HG02970 (cell line): ENCODE data around the gene CTPS2.
"Not testable (repeated sequence)": the region's sequence is repeated elsewhere in the genome, so short reads cannot be mapped to it uniquely, and the experiment has no call there.

Experiments used
- ATAC-seq: cut with Tn5 transposase; IDR thresholded peaks from one replicate; pipeline ENCODE4 v1.9.1; 2021; ENCODE audit warnings: mild to moderate bottlenecking, moderate library complexity, moderate number of reproducible peaks; ENCODE audit not compliant: unreplicated experiment, low FRiP score

The CTPS2 gene

GRCh38 chrX:16716451-16716850 lies 4.0 kb upstream of the CTPS2 start:
- ATAC-seq, result not testable (repeated sequence)

DNA sequence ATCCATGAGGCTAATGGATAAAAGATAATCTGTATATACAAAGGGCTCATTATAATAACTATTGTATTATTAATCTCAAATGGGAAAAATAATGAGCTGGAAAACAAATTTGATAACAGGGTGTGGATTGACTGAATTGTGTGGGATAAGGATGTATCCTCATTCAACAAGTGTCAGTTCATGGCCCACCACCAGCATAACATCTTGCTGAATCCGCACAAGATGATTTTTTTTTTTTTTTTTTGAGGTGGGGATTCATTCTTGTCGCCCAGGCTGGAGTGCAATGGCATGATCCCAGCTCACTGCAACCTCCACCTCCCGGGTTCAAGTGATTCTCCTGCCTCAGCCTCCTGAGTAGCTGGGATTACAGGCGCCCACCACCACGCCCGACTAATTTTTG lies 3.2 kb upstream of the CTPS2 start:
- ATAC-seq, result not testable (repeated sequence)

DNA sequence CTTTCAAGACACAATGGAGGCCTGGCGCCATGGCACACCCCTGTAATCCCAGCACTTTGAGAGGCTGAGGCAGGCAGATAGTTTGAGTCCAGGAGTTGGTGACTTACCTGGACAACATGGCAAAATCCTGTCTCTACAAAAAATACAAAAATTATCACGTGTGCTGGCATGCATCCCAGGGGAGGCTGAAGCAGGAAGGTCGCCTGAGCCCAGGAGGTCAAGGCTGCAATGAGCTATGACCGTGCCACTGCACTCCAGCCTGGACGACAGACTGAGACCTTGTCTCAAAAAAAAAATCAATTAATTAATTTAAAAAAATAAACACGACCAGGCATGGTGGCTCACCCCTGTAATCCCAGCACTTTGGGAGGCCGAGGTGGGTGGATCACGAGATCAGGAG lies 2.0 kb upstream of the CTPS2 start:
- ATAC-seq, result no peak

GRCh38 chrX:16711893-16712547 lies 449 bp downstream of the CTPS2 start:
- peak; percentile 30 for ATAC-seq

- ATAC-seq, result no peak
Measured at GRCh38 chrX:16711219-16711811, 1.2 kb downstream of the CTPS2 start.

DNA sequence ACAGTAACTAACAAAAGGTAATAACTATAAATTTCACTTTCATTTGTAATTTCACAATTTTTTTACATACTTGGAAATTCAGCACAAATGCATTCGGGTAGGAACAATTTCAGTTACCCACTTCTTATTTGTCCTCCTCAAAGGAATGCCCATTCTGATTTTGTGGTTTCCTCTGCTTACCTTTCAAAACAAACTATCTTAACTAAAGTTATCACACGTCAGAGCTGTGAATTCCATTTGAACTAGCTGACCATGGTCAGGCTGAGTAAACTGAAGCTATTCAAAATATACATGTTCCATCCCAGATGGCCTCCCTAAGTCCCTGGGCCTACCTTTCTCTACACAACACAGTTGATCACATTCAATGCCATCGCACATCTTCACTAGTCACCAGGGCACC lies 4.5 kb downstream of the CTPS2 start:
- ATAC-seq, result no peak

DNA sequence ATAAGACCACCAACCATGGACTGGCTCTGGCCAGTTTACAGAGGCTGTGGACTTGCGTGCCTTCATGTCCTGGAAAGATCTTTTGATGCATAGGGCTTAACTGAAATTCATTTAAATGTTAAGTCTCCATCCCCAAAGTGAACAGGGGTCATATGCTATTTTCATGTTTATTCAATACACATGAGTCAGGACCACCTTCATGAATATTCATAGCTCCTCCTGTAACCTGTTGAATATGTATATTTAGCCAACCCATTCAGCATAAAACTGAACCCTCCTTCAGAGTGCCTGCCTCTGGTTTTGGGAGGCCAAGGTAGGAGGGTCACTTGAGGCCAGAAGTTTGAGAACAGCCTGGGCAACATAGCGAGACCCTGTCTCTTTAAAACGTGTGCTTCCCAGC lies 7.1 kb downstream of the CTPS2 start:
- ATAC-seq, result no peak

GRCh38 chrX:16702700-16703599 lies 9.5 kb downstream of the CTPS2 start:
- no peak for ATAC-seq

DNA sequence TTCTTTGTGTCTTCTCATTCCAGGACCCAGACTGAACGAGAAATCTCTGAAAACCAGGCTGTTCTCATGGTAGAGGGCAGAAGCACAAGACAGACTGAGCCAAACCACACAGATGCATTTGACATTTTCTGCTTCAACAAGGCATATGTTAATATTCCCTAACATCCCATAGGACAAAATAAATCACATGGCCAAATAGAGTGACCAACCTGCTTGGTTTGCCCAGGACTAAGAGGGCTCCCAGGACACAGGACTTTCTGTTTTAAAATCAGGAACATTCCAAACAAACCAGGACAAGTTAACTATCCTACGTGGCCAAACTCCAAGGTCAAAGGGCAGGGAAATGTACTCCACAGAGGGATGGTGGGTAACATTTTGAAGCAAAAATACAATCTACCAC lies 11.7 kb downstream of the CTPS2 start:
- no peak for ATAC-seq

- no peak for ATAC-seq
Measured at GRCh38 chrX:16699389-16699788, 13.1 kb downstream of the CTPS2 start.

GRCh38 chrX:16696956-16697355 lies 15.5 kb downstream of the CTPS2 start:
- ATAC-seq, result no peak

DNA sequence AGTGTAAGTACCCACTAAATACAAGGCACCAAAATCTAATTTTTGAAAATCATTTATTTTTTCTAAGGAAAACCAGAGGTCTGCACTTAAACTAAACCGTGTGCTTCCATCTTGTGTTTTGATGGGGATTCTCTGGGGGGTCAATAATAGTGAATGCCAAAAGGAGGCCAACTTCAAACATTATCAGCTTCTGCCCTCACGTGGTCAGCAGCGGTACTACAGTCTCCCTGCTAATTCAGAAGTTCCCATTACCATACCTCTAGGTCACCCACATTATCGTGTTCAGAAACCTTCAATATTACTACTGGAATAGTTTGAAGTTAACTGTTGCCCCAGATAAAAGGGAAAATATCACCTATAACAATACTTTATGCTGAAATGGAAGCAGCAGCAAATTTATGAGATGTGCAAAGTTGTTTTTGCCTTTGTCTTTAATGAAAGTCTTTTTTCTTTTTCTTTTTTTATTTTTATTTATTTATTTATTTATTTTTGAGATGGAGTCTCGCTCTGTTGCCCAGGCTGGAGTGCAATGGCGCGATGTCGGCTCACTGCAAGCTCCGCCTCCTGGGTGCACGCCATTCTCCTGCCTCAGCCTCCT lies 17.3 kb downstream of the CTPS2 start:
- peak; percentile 74 for ATAC-seq

DNA sequence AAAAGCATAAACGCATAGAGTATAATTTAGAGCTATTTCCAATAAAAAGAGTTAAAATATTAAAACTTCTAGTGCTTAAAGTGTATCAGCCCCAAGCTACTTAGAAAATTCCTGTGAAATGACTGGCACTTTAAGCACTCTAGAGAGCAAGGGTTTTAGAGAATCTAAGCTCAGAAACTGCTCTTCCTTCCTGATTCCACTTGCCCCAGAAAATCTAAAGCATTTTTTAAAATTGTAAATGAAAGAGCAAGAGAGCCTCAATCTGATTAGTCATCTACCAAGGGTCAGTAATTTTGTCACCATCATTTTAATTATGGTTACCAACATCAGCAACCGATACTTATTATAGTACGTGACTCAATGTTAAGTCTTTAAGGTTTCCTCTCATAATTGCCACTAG lies 25.0 kb downstream of the CTPS2 start:
- no peak for ATAC-seq

DNA sequence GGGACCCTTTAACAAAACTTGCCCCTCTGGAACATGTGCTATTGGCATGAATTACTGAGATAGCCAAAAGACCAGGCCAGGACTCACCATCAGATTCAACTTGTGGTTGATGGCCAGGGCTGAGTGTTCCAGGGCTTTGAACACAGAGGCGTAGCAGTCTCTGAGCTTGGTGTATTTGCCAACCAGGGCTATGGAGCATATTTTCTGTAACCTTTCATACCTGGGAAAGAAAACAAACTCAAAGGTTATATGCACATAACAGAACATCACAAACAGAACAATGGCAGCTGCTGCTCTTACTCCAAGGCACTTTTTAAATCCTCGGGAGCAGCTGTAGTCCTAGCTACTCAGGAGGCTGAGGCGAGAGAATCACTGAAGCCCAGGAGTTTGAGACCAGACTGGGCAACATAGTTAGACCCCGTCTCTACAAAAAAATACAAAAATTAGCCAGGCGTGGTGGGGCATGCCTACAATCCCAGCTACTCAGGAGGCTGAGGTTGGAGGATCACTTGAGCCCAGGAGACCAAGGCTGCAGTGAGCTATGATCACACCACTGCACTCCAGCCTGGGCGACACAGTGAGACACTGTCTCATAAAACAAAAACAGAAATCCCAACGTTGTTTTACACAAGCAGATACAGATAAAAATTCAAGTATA lies 29.3 kb downstream of the CTPS2 start:
- no peak for ATAC-seq

DNA sequence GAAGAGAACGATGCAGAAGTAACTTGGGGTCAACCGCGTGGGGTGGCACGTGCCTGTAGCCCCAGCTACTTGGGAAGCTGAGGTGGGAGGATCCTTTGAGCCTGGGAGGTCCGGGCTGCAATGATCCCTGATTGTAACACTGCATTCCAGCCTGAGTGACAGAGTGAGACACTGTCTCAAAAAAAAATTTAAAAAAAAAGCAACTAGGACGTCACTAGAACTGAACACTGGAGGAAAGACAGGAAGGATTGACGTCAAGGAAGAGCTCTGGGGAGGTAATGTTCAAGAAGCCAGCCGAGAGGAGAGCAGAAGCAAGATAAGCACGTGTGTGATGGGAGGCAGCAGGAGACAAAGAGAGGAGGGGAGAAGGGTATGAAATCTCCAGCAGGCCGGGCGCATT lies 33.8 kb downstream of the CTPS2 start:
- no peak for ATAC-seq

- ATAC-seq, result no peak
Measured at GRCh38 chrX:16671005-16671404, 41.5 kb downstream of the CTPS2 start.

- no peak for ATAC-seq
Measured at GRCh38 chrX:16666541-16666940, 45.9 kb downstream of the CTPS2 start.

GRCh38 chrX:16665089-16665488 lies 47.4 kb downstream of the CTPS2 start:
- no peak for ATAC-seq

DNA sequence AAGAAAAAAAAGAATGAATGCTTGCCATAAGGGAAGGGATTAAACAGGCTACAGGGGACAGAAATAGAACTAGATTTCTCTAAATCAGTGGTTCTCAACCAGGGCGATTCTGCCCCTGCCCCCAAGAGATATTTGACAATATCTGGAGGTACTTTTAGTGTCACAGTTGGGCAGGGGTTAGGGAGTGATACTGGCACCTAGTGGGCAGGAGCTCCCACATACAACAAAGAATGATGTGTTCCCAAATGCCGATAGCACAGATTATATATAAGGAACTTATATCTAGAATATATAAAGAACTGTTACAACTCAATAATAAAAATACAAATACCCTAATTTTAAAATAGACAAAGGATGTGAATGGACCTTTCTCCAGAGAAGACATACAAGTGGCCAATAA lies 47.8 kb downstream of the CTPS2 start:
- ATAC-seq, result no peak

GRCh38 chrX:16664074-16664473 lies 48.4 kb downstream of the CTPS2 start:
- ATAC-seq, result no peak

DNA sequence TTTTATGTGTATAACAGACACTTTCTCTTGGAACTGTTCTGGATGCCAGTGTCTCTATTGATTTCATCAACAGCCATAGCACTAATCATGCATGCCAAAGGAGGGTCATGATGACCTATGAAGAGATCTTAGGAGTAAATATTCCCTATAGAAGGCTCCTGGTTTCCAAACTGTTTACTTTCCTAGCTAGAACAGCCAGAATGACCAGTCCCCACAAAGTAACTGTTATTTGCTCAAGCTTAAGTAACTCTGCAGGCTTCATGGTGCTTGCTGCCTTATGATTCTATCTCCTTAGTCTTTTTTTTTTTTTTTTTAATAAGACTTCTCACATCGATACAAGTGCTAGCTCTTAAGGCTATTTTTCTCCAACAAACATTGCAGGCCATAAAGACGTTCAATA lies 50.1 kb downstream of the CTPS2 start:
- ATAC-seq, result no peak
